KMS-11 (cell line): ENCODE data around the gene TMEM169.

Source experiments
- H2AFZ ChIP-seq: fragments of 200-600 bp; sonication (generic); 2 replicates; pipeline ENCODE4 v1.6.1; 2016; ENCODE audit warnings: antibody characterized with exemption, mixed run types, low read depth
- H3K27ac ChIP-seq: fragments of 200-600 bp; sonication (generic); 2 replicates; pipeline ENCODE4 v1.6.1; 2016; ENCODE audit warnings: mild to moderate bottlenecking, mixed run types
- H3K27me3 ChIP-seq: fragments of 200-600 bp; sonication (generic); 2 replicates; pipeline ENCODE4 v1.6.1; 2017; ENCODE audit warnings: mild to moderate bottlenecking, low read depth, mixed run types, moderate library complexity; ENCODE audit not compliant: insufficient read depth
- H3K36me3 ChIP-seq: fragments of 200-600 bp; sonication (generic); 2 replicates; pipeline ENCODE4 v1.6.1; 2017; ENCODE audit warnings: mild to moderate bottlenecking, mixed run types; ENCODE audit not compliant: insufficient read depth
- H3K4me1 ChIP-seq: fragments of 200-600 bp; sonication (generic); 2 replicates; pipeline ENCODE4 v1.6.1; 2016; ENCODE audit warnings: mild to moderate bottlenecking, low read depth, mixed run types; ENCODE audit not compliant: poor library complexity, severe bottlenecking
- H3K4me2 ChIP-seq: fragments of 200-600 bp; sonication (generic); 2 replicates; pipeline ENCODE4 v1.7.0; 2016; ENCODE audit warnings: mild to moderate bottlenecking, mixed run types
- H3K4me3 ChIP-seq: fragments of 200-600 bp; sonication (generic); IDR thresholded peaks from 2 replicates; pipeline ENCODE4 v1.6.1; 2017; ENCODE audit warnings: low read depth, low read length, mixed read lengths; ENCODE audit not compliant: insufficient read depth
- H3K79me2 ChIP-seq: fragments of 200-600 bp; sonication (generic); 2 replicates; pipeline ENCODE4 v1.6.1; 2016; ENCODE audit warnings: low read depth, mixed run types; ENCODE audit not compliant: insufficient read depth
- H3K9ac ChIP-seq: fragments of 200-600 bp; sonication (generic); 2 replicates; pipeline ENCODE4 v1.6.1; 2016; ENCODE audit warnings: mild to moderate bottlenecking, mixed run types
- H4K20me1 ChIP-seq: fragments of 200-600 bp; sonication (generic); 2 replicates; pipeline ENCODE4 v1.6.1; 2016; ENCODE audit warnings: mild to moderate bottlenecking, mixed run types; ENCODE audit not compliant: insufficient read depth
- TF ChIP-seq, protein P1 (sequence below): fragments of 200-600 bp; sonication (generic); conservative IDR thresholded peaks from 2 replicates; pipeline ENCODE4 v1.6.1; 2017; ENCODE audit warnings: low read depth, mild to moderate bottlenecking, antibody characterized with exemption, low read length, moderate library complexity, mixed read lengths

The TMEM169 gene

DNA sequence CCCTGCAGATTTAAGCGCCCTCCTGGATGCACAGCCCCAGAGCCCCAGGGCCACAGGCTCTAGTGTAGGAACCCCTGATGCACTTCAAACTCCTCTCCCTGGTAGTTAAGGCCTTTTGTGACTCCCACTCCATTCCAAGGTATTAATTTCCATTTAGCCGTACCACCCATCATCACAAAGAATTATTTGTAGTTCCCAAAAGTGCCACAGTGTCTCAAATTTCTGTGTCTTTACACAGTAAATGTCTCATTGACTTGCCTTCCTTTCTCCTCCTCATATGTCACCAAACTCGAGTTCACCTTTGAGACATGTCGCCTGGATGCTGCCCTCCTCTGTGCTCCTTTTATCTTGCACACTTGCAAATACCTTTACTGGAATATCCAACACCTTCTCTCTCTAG lies 26.0 kb upstream of the TMEM169 start:
- TF ChIP-seq, protein P1, sequence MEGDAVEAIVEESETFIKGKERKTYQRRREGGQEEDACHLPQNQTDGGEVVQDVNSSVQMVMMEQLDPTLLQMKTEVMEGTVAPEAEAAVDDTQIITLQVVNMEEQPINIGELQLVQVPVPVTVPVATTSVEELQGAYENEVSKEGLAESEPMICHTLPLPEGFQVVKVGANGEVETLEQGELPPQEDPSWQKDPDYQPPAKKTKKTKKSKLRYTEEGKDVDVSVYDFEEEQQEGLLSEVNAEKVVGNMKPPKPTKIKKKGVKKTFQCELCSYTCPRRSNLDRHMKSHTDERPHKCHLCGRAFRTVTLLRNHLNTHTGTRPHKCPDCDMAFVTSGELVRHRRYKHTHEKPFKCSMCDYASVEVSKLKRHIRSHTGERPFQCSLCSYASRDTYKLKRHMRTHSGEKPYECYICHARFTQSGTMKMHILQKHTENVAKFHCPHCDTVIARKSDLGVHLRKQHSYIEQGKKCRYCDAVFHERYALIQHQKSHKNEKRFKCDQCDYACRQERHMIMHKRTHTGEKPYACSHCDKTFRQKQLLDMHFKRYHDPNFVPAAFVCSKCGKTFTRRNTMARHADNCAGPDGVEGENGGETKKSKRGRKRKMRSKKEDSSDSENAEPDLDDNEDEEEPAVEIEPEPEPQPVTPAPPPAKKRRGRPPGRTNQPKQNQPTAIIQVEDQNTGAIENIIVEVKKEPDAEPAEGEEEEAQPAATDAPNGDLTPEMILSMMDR, result no peak
- Histone ChIP-seq H3K4me2 (no peak overlapping the region), H3K4me1 (peaks cover 32% of the 10 kb centered on the region), H2AFZ (no peak overlapping the region), H4K20me1 (no peaks in the 10 kb centered on the region), H3K36me3 (no peaks in the 10 kb centered on the region), H3K27me3 (no peaks in the 10 kb centered on the region), H3K27ac (no peak overlapping the region), H3K79me2 (no peaks in the 10 kb centered on the region), H3K4me3 (no peak overlapping the region), H3K9ac (no peak overlapping the region)

DNA sequence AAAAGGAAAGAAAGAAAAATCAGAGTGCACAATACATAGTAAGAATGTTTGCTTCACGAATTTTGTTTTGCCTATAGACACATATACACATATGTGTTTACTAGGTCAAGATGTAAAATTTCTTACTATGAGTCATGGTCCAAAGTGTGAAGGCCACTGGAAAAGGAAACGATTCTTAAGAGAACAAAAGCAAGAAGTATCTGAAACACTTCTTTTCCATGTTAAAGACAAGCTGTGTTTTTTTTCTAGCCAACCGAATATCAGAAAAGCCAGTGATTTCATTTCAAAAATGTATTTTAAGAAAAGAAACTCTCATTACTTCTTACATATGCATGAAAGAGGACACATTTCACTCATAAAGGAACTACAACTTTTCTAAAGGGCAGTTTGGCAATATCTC lies 25.0 kb upstream of the TMEM169 start:
- Histone ChIP-seq H3K4me3 (no peak overlapping the region), H3K36me3 (no peaks in the 10 kb centered on the region), H3K79me2 (no peaks in the 10 kb centered on the region), H4K20me1 (no peaks in the 10 kb centered on the region), H3K27me3 (no peaks in the 10 kb centered on the region), H2AFZ (no peak overlapping the region), H3K4me1 (peaks cover 38% of the 10 kb centered on the region), H3K27ac (peak overlapping the region; percentile 62), H3K4me2 (peak overlapping the region; percentile 82), H3K9ac (no peak overlapping the region)
- TF ChIP-seq, protein P1, result no peak

DNA sequence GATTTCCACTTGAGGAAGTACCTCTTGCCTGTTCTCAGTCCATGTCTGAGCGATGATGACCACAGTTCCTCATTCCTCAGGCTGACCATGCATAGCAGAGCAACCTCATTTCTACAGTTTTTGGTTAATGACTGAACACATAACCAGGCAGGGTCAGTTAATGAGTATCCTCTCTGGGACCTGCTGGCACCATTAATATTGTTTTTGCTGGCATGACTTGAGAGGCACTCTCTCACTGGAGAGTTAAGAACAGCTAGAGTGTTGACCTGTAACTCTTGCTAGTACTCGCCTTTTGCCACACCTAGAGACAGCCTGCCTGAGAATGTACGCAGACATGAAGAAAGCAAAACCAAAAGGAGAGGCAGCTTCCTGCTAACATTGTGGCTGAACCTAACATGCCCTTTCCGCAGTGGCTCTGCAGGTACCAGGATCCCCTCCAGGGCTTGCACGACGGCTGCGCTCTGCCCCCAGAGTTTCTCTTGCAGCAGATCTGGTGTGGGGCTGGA lies 24.0 kb upstream of the TMEM169 start:
- H3K9ac ChIP-seq, result peak overlapping the region; percentile 28; the same call in 1 of the 2 replicates
- peak overlapping the region; percentile 62 for H3K27ac ChIP-seq
- H3K27me3 ChIP-seq, result no peaks in the 10 kb centered on the region
- peak overlapping the region; percentile 57 for H2AFZ ChIP-seq
- H3K36me3 ChIP-seq, result no peaks in the 10 kb centered on the region
- H3K79me2 ChIP-seq, result no peaks in the 10 kb centered on the region
- peak overlapping the region; percentile 71 for H3K4me3 ChIP-seq
- peaks cover 38% of the 10 kb centered on the region for H3K4me1 ChIP-seq
- H3K4me2 ChIP-seq, result peak overlapping the region; percentile 82
- TF ChIP-seq, protein P1, result no peak
- no peaks in the 10 kb centered on the region for H4K20me1 ChIP-seq

DNA sequence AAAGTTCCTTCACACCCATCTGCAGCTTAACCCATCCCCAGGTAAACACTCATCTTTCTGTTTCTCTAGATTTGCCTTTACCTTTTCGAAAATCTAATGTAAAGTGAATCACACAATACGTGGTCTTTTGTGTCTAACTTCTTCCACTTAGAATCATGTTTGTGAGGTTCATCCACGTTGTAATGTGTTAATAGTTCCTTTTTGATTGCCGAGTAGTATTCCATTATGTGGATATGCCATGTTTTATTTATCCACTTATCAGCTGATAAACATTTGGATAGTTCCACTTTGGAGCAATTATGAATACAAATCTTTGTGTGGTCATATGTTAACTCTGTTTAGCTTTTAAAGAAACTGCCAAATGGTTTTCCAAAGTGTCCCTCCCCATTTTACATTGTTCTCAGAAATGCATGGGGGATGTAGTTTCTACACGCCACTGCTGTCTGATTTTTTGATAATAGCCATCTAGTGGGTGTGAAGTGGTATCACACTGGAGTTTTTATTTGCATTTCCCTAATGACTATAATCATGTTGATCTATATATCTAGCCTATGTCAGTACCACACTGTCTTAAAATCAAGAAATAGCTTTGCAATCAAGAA lies 22.4 kb upstream of the TMEM169 start:
- H3K27ac ChIP-seq, result no peak overlapping the region
- H3K36me3 ChIP-seq, result no peaks in the 10 kb centered on the region
- peak overlapping the region; percentile 82; the same call in 1 of the 2 replicates for H3K4me2 ChIP-seq
- H3K4me3 ChIP-seq, result no peak overlapping the region
- H3K79me2 ChIP-seq, result no peaks in the 10 kb centered on the region
- no peaks in the 10 kb centered on the region for H3K27me3 ChIP-seq
- TF ChIP-seq, protein P1, result peak; percentile 58
- H4K20me1 ChIP-seq, result no peaks in the 10 kb centered on the region
- H2AFZ ChIP-seq, result no peak overlapping the region
- H3K9ac ChIP-seq, result no peak overlapping the region
- peaks cover 38% of the 10 kb centered on the region for H3K4me1 ChIP-seq
